HepG2 (cell line): ENCODE data around the gene F2RL2. TPM values are rescaled to one million over a fixed set of nuclear protein-coding genes. Genes with fewer than 3 reads are reported as not detected.
A peak's percentile ranks its signal among the peaks of the same experiment; 100 is the strongest.

ENCODE experiments used
- ATAC-seq: fragments of 200-7000 bp; cut with Tn5 transposase; 3 replicates; pipeline ENCODE4 v1.9.1; 2020; ENCODE audit warnings: mild to moderate bottlenecking, moderate library complexity
- BruUV-seq: library from RNA; stranded (reverse); fragments of 400-500 nt; replicated peaks from 2 replicates; lab custom pipeline; 2021; lab: Mats Ljungman, UMichigan
- CTCF ChIA-PET: fragments of 300-600 bp; formaldehyde crosslinking; extraction: SDS; loops from one replicate; lab custom pipeline; 2021; ENCODE audit warnings: low total read pairs, inconsistent platforms, low intra/inter-chr PET ratio; lab: Yijun Ruan, JAX
- POLR2A ChIA-PET: fragments of 350-600 bp; sonication (Branson Sonifier 250); formaldehyde crosslinking; loops from one replicate; lab custom pipeline; 2020; ENCODE audit warnings: antibody characterized with exemption, inconsistent platforms; lab: Yijun Ruan, JAX
- DNase-seq: peaks from one replicate; pipeline ENCODE4 v3.0.0-alpha.2; 2015; ENCODE audit warnings: low spot score
- FAIRE-seq: peaks from 3 replicates; lab custom pipeline; 2011; peaks lifted over from hg19 to GRCh38; lab: Jason Lieb, UNC
- H2AFZ ChIP-seq: one replicate; pipeline ENCODE4 v1.6.1; 2011; ENCODE audit warnings: low read length, inconsistent platforms
- H3K27ac ChIP-seq: fragments of 300-600 bp; 3 replicates; pipeline ENCODE4 v1.8.0; 2011; ENCODE audit warnings: mixed run types, mild to moderate bottlenecking, mixed read lengths, low read length, inconsistent platforms; ENCODE audit not compliant: insufficient read depth; ENCODE audit errors: extremely low read length
- H3K27me3 ChIP-seq, 2 experiments: fragments of 200-600 bp in 1 of 2; 2 replicates in 1 of 2; 3 replicates in 1 of 2; pipeline versions ENCODE4 v1.6.0 to v1.8.0; 2011; ENCODE audit warnings: low read length in 2 of 2, mild to moderate bottlenecking in 2 of 2, moderate library complexity in 2 of 2, inconsistent platforms in 1 of 2; ENCODE audit not compliant: insufficient read depth in 2 of 2, control insufficient read depth in 1 of 2
- H3K36me3 ChIP-seq, 2 experiments: fragments of 200-600 bp in 1 of 2; replicated peaks in 1 of 2; 2 replicates in 1 of 2; 3 replicates in 1 of 2; pipeline versions ENCODE4 v1.5.1 to v1.8.0; 2011; ENCODE audit warnings: low read length in 2 of 2, inconsistent platforms in 1 of 2; ENCODE audit not compliant: insufficient read depth in 2 of 2, control insufficient read depth in 1 of 2
- H3K4me1 ChIP-seq: 2 replicates; pipeline ENCODE4 v1.5.1; 2012; ENCODE audit warnings: low read length, inconsistent platforms; ENCODE audit not compliant: insufficient read depth
- H3K4me2 ChIP-seq: 2 replicates; pipeline ENCODE4 v1.6.0; 2011; ENCODE audit warnings: low read depth, low read length, inconsistent platforms
- H3K4me3 ChIP-seq, 3 experiments: fragments of 200-600 bp in 1 of 3; sonication (generic), shearing (Covaris generic) in 1 of 3; replicated peaks in 1 of 3; 2 replicates each; pipeline ENCODE4 v1.5.1; 2011 to 2016; ENCODE audit warnings: low read length in 3 of 3, inconsistent platforms in 2 of 3, low read depth in 2 of 3, mild to moderate bottlenecking in 2 of 3, control low read depth in 1 of 3, mixed read lengths in 1 of 3; ENCODE audit not compliant: insufficient read depth in 1 of 3
- H3K79me2 ChIP-seq: one replicate; pipeline ENCODE4 v1.6.1; 2011; ENCODE audit warnings: low read length, inconsistent platforms; ENCODE audit not compliant: insufficient read depth
- H3K9ac ChIP-seq: 2 replicates; pipeline ENCODE4 v1.6.0; 2011; ENCODE audit warnings: mild to moderate bottlenecking, low read depth, low read length, inconsistent platforms; ENCODE audit not compliant: insufficient read depth
- H3K9me3 ChIP-seq: 2 replicates; pipeline ENCODE4 v1.5.1; 2012; ENCODE audit warnings: mild to moderate bottlenecking, low read length
- H4K20me1 ChIP-seq: 2 replicates; pipeline ENCODE4 v1.6.0; 2011; ENCODE audit warnings: inconsistent platforms, mild to moderate bottlenecking, low read length, moderate library complexity; ENCODE audit not compliant: insufficient read depth
- NFE2L1 ChIP-seq: sonication (generic); formaldehyde crosslinking; IDR thresholded peaks from 2 replicates; pipeline ENCODE4 v1.4.0; 2020; ENCODE audit warnings: missing genetic modification reagents, mild to moderate bottlenecking, borderline replicate concordance
- RAD21 ChIP-seq: fragments of 450-650 bp; formaldehyde crosslinking; IDR thresholded peaks from 2 replicates; pipeline ENCODE4 v1.5.0; 2020; ENCODE audit warnings: mild to moderate bottlenecking
- SMC3 ChIP-seq: IDR thresholded peaks from 2 replicates; pipeline ENCODE4 v1.6.1; 2011; ENCODE audit warnings: low read length, improper control_type of control experiment
- SRY ChIP-seq: sonication (generic); formaldehyde crosslinking; IDR thresholded peaks from 2 replicates; pipeline ENCODE4 v1.8.0; 2022; ENCODE audit warnings: mild to moderate bottlenecking, missing genetic modification reagents
- STAG1 ChIP-seq: sonication (generic); formaldehyde crosslinking; IDR thresholded peaks from 2 replicates; pipeline ENCODE4 v1.4.0; 2020; ENCODE audit warnings: missing genetic modification reagents
- ZFP90 ChIP-seq: sonication (generic); formaldehyde crosslinking; IDR thresholded peaks from 2 replicates; pipeline ENCODE4 v1.8.0; 2022; ENCODE audit warnings: missing genetic modification reagents, mild to moderate bottlenecking, inconsistent platforms, borderline replicate concordance
- ZNF546 ChIP-seq: sonication (generic); formaldehyde crosslinking; conservative IDR thresholded peaks from 2 replicates; pipeline ENCODE4 v1.8.1; 2023; ENCODE audit warnings: mild to moderate bottlenecking, missing genetic modification reagents
- ZSCAN25 ChIP-seq: sonication (generic); formaldehyde crosslinking; IDR thresholded peaks from 2 replicates; pipeline ENCODE4 v1.8.0; 2022; ENCODE audit warnings: mild to moderate bottlenecking, missing genetic modification reagents
- WGBS: methylation state at CpG from one replicate; pipeline ENCODE4 v1.1.6; 2017; ENCODE audit warnings: low lambda C conversion rate; 5-methylcytosine and 5-hydroxymethylcytosine counted together
- in situ Hi-C: cut with HindIII; loops from 2 replicates; pipeline ENCODE4 v1.10.0; 2017; ENCODE audit warnings: low pct_unique_long_range_greater_than_20kb; ENCODE audit not compliant: extremely low pct_ligation_motif_present
- intact Hi-C: fragments of 100-400 bp; cut with micrococcal nuclease; formaldehyde crosslinking; loops from one replicate; pipeline ENCODE4 v1.10.0; 2022; ENCODE audit not compliant: unreplicated experiment
- polyA plus RNA-seq, 8 experiments: library from polyadenylated mRNA; depleted of rRNA in 3 of 8; stranded (reverse) in 7 of 8; unstranded in 1 of 8; fragments of >200 nt; fragmentation: Illumina TruSeq in 4 of 8; extraction: Trizol in 4 of 8; gene quantifications; 2 replicates each; pipeline versions ENCODE4 v1.2.1 to v1.2.3, GENCODE V29; 2011 to 2016; ENCODE audit warnings: low read depth in 4 of 8, missing spikeins in 1 of 8, mixed read lengths in 1 of 8; ENCODE audit not compliant: insufficient read depth in 1 of 8
- total RNA-seq, 5 experiments: library from RNA; depleted of rRNA; stranded (reverse); fragments of >200 nt; fragmentation: Illumina TruSeq; extraction: Trizol; gene quantifications; 2 replicates each; pipeline ENCODE4 v1.2.3, GENCODE V29; 2016; ENCODE audit warnings: low read depth in 1 of 5
- TF ChIP-seq, protein P1 (sequence below): sonication (generic); formaldehyde crosslinking; IDR thresholded peaks from 2 replicates; pipeline ENCODE4 v1.5.0; 2020; ENCODE audit warnings: mild to moderate bottlenecking, missing genetic modification reagents, moderate library complexity

Gene F2RL2
- total and polyA plus RNA-seq, 2 of the 13 experiments (the other 11 are each of a cell fraction or from before 2014, with no cell fraction given): not detected

DNA sequence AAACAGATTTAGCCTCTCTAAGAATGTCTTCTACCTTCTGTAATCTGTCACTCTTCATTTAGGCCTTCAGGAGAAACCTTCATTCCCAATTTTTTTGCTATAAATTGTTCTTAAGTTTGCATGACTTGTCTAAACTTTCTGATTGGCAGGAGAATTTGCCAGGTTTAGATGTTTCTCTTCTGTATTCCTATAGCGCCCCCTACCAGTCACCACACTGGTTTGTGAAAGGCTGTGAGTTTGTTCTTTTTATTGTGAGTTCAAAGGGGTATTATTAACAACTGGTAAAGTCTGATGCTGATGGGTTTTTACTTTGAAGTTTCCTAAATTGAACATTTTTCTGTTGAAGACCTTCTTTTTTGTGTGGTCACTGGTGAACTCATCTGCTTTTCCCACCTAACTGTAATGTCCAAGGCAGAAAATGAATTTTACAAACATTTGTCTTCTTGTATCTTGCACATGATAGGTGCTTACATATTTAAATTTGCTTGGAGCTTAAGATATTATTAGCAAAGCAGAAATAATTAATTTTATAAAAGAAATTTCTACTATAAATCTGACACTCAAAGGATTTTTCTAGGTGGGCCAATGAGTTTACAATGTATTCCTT is 18.4 kb upstream of the F2RL2 start:
- no peaks in the 10 kb centered on the region for H3K79me2 ChIP-seq
- H3K36me3 ChIP-seq: peaks cover 10 to 28% of the 10 kb centered on the region in 2 experiments
- H3K4me2 ChIP-seq: no peak overlapping the region
- POLR2A ChIA-PET: no interaction called here
- peak; percentile 60 for DNase-seq
- ATAC-seq: peak; percentile 73
- H2AFZ ChIP-seq: no peak overlapping the region
- H3K27me3 ChIP-seq: no peaks in the 10 kb centered on the region
- intact Hi-C loops: loop anchor here (1.0 kb wide), 1 partner anchor 40 kb away; no protein-coding TSS in a partner anchor
- 0% methylated on average over 1 of the region's 1 CpG for WGBS
- no peaks in the 10 kb centered on the region for H3K9me3 ChIP-seq
- H3K9ac ChIP-seq: no peak overlapping the region
- H4K20me1 ChIP-seq: no peaks in the 10 kb centered on the region
- TF ChIP-seq ZFP90 (CRISPR knock-in tag) (no peak), SRY (CRISPR knock-in tag) (no peak), RAD21 (0 out of 2 replicates have a peak, but pooled peaks have one; percentile 21), STAG1 (CRISPR knock-in tag) (peak; percentile 80), SMC3 (peak; percentile 58)
- TF ChIP-seq, protein P1, sequence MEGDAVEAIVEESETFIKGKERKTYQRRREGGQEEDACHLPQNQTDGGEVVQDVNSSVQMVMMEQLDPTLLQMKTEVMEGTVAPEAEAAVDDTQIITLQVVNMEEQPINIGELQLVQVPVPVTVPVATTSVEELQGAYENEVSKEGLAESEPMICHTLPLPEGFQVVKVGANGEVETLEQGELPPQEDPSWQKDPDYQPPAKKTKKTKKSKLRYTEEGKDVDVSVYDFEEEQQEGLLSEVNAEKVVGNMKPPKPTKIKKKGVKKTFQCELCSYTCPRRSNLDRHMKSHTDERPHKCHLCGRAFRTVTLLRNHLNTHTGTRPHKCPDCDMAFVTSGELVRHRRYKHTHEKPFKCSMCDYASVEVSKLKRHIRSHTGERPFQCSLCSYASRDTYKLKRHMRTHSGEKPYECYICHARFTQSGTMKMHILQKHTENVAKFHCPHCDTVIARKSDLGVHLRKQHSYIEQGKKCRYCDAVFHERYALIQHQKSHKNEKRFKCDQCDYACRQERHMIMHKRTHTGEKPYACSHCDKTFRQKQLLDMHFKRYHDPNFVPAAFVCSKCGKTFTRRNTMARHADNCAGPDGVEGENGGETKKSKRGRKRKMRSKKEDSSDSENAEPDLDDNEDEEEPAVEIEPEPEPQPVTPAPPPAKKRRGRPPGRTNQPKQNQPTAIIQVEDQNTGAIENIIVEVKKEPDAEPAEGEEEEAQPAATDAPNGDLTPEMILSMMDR (CRISPR knock-in tag): peak; percentile 69
- TF ChIP-seq, all 625 proteins: peak for 4
- in situ Hi-C loops: no loop called here
- CTCF ChIA-PET: interaction anchor here (1.3 to 1.4 kb wide), 2 partner anchors 40 to 304 kb away, joined by 5 to 12 read pairs; no protein-coding TSS in a partner anchor
- no peak overlapping the region for H3K4me3 ChIP-seq
- H3K27ac ChIP-seq: no peak overlapping the region
- peak; percentile 78 for FAIRE-seq
- no TSS peak for BruUV-seq
- H3K4me1 ChIP-seq: peaks cover 10% of the 10 kb centered on the region

DNA sequence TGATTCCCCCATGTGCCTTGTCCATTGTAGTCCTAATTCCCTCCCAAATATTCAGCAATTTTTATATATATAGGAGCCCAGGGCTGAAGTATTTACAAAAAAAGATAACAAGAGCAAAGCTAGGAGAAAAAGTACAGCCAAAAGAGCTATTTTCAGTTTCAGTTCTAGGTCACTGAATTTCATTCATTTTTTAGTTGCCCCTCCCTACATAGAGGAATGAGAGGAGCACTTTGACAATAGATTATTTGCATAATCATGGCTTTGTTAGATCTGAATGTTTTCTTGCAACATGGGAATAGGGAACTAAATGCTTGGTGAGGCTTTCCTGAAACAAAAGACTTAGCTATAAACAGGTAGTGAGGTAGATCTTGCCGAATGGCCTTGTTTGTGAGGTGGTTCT is 15.3 kb upstream of the F2RL2 start:
- Histone ChIP-seq H3K27ac (no peak overlapping the region), H3K4me2 (no peak overlapping the region), H3K4me1 (peaks cover 10% of the 10 kb centered on the region), H3K27me3 (no peaks in the 10 kb centered on the region), H3K9me3 (no peaks in the 10 kb centered on the region), H2AFZ (no peak overlapping the region), H3K79me2 (no peaks in the 10 kb centered on the region), H3K4me3 (no peak overlapping the region), H3K36me3 (peaks cover 11 to 30% of the 10 kb centered on the region in 2 experiments), H4K20me1 (no peaks in the 10 kb centered on the region), H3K9ac (no peak overlapping the region)
- in situ Hi-C loops (no loop called here), intact Hi-C loops (no loop called here)
- no peak for DNase-seq
- BruUV-seq: no TSS peak
- no peak for ATAC-seq
- FAIRE-seq: no peak
- POLR2A ChIA-PET: no interaction called here
- 100% methylated on average over 1 of the region's 1 CpG for WGBS
- CTCF ChIA-PET: no interaction called here
- TF ChIP-seq NFE2L1 (CRISPR knock-in tag): no peak
- TF ChIP-seq ZSCAN25 (CRISPR knock-in tag): no peak
- no peak for TF ChIP-seq ZNF546
